NB4 (cell line): ENCODE results near the gene DUSP16.

Experiments used
- DNase-seq: peaks from one replicate; pipeline ENCODE4 v3.0.0; 2010; ENCODE audit warnings: low read depth
- H3K4me3 ChIP-seq: one replicate; pipeline ENCODE4 v1.5.1; 2011; ENCODE audit warnings: mild to moderate bottlenecking, low read depth, low read length, moderate library complexity
- MYC ChIP-seq: IDR thresholded peaks from 2 replicates; pipeline ENCODE4 v1.6.1; 2011; ENCODE audit warnings: low read depth, low read length
- POLR2A ChIP-seq: IDR thresholded peaks from 2 replicates; pipeline ENCODE4 v1.6.1; 2011; ENCODE audit warnings: mild to moderate bottlenecking; ENCODE audit not compliant: insufficient read length; ENCODE audit errors: extremely low read depth
- TF ChIP-seq, protein P1 (sequence below): IDR thresholded peaks from 2 replicates; pipeline ENCODE4 v1.6.1; 2011; ENCODE audit warnings: low read depth, low read length
- TF ChIP-seq, protein P2 (sequence below): IDR thresholded peaks from one replicate; pipeline ENCODE4 v1.5.1; 2012; ENCODE audit warnings: low read depth, low read length

DUSP16 gene

DNA sequence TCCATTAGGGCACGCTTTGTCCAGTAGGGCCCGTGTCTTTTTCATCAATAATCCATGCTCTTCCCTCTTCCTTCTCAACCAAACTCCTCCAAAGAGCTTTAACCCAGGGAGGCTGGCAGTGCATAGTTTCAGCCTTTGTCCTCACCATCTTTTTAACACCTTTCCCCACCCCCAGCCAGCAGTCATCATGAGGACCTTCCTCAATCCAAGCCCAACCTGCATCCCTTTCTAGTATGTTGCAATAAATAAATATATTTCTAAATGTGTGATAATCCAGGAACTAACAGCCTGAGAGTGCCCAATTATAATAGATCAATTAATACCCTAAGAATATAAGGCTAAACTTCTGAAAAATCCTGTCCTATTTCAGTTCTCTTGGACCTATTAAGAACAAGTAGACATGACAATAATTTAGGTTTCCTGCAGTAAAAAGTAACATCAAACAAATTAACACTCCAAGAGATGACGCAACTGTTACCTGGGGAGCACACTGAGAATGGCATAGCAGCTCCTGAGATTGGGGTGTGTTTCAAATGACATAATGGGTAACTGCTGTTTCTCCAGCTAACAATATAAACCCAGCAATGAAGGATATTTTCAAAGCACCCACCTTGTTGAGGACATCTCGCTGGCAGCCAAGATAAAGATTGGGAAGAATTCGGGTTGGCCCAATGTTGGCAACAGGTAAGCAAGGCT, 62.6 kb downstream of the DUSP16 start:
- no peak for DNase-seq
- no peak overlapping the region for H3K4me3 ChIP-seq
- TF ChIP-seq MYC: no peak
- TF ChIP-seq, protein P1, sequence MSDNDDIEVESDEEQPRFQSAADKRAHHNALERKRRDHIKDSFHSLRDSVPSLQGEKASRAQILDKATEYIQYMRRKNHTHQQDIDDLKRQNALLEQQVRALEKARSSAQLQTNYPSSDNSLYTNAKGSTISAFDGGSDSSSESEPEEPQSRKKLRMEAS: no peak
- TF ChIP-seq, protein P2, sequence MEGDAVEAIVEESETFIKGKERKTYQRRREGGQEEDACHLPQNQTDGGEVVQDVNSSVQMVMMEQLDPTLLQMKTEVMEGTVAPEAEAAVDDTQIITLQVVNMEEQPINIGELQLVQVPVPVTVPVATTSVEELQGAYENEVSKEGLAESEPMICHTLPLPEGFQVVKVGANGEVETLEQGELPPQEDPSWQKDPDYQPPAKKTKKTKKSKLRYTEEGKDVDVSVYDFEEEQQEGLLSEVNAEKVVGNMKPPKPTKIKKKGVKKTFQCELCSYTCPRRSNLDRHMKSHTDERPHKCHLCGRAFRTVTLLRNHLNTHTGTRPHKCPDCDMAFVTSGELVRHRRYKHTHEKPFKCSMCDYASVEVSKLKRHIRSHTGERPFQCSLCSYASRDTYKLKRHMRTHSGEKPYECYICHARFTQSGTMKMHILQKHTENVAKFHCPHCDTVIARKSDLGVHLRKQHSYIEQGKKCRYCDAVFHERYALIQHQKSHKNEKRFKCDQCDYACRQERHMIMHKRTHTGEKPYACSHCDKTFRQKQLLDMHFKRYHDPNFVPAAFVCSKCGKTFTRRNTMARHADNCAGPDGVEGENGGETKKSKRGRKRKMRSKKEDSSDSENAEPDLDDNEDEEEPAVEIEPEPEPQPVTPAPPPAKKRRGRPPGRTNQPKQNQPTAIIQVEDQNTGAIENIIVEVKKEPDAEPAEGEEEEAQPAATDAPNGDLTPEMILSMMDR: no peak
- TF ChIP-seq POLR2A: no peak

DNA sequence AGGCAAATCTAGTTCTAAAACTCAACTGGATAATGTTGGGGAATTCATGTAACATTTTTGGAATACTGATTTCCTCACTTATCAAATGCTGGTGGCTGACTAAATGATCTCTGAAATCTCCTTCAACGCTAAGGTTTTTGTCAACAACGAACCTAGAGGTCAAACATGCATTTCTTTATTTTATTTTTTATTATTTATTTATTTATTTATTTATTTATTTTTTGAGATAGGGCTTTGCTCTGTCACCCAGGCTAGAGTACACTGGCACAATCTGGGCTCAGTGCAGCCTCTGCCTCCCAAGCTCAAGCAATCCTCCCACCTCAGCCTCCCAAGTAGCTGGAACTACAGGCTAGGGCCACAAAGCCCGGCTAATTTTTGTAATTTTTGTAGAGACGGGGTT, 64.5 kb downstream of the DUSP16 start:
- no peak for DNase-seq
- TF ChIP-seq, protein P1: no peak
- no peak for TF ChIP-seq MYC
- TF ChIP-seq, protein P2: no peak
- TF ChIP-seq POLR2A: no peak
- H3K4me3 ChIP-seq: no peak overlapping the region

DNA sequence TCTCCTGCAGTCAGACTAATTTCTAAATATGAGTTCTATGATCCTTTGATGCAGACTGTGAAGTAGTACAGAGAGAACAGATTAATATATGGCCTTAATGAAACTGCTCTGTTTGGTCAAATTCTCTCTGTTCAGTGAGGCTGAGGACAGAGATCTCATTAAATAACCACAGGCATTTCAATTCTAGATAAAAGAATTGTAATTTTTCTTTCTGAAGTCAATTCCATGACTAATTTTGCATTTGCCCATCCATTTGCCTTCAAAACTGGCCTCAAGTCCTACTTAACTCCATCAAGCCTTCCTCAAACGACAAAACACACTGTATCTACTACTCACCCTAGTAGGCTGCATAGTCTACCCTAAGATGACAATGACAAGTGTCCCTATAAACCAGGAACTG, 67.1 kb downstream of the DUSP16 start:
- DNase-seq: no peak
- TF ChIP-seq POLR2A: no peak
- TF ChIP-seq MYC: no peak
- TF ChIP-seq, protein P1: no peak
- TF ChIP-seq, protein P2: no peak
- H3K4me3 ChIP-seq: no peak overlapping the region

DNA sequence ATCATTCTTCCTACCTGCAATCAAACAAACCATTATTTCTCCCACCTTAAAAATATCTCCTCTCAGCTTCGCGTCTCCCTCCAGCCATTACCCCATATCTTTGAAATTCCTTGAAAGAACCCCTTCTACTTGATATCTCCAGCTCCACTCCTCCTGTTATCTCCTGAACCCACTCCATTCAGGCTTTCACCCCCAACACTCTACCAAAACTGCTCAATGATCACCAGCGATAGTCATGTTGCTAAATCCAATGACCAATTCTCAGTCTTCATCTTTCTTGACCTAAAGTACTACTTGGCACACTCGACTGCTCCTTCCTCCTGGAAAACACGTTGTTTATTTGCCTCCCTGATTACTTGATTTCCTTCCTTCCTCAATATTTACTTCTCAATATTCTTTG, 70.1 kb downstream of the DUSP16 start:
- no peak overlapping the region for H3K4me3 ChIP-seq
- TF ChIP-seq POLR2A: no peak
- TF ChIP-seq MYC: no peak
- DNase-seq: no peak

DNA sequence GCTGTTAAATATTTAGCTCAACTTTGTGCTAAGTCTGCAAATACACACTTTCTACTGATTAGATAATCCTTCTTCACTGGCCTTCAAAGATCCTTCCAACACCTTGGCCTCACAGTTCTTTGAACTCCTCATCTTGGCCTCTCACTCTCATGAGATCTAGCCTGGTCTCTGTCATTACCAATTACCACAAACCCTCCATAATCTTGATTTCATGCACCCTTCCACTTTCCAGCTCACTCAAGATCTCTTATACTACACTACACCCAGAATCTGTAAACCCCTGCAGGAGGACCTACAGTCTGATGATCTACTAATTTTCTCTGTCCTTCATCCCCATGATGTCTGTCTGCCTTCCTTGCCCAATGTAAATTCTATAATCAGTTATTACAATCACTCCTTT, 71.1 kb downstream of the DUSP16 start:
- H3K4me3 ChIP-seq: no peak overlapping the region
- DNase-seq: no peak
- TF ChIP-seq, protein P1: no peak
- TF ChIP-seq, protein P2: no peak
- no peak for TF ChIP-seq MYC
- TF ChIP-seq POLR2A: no peak

DNA sequence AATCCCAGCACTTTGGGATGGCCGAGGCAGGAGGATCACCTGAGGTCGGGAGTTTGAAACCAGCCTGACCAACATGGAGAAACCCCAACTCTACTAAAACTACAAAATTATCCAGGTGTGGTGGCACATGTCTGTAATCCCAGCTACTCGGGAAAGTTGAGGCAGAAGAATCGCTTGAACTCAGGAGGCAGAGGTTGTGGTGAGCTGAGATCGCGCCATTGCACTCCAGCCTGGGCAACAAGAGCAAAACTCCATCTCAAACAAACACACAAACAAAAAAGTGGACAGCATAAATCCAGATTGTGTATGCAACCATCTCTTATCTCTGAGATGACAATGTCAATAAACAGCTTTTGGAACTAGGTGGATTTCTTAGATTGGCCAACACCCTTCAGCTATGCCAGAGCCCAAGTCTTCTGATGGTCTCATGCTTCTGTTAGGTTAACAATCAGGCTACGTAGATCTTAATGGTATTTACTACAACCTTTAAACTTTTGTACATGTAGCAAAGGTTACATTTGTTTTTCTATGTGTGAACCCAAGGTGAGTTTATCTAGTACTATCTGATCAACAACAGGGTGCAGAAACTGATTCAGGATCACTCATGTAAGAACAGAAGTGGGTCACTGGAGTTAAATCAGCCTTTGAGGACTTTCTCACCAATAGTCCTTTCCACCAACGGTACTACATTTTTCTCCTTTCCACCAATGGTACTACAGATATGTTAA, 73.7 kb downstream of the DUSP16 start:
- DNase-seq: no peak
- H3K4me3 ChIP-seq: no peak overlapping the region
- TF ChIP-seq, protein P1: no peak
- no peak for TF ChIP-seq MYC
- no peak for TF ChIP-seq POLR2A
- TF ChIP-seq, protein P2: no peak
